IPS-18c (cell line): Measurements from ENCODE around the gene SH3GL2.

Experiments
- H3K4me3 ChIP-seq: 2 replicates; pipeline ENCODE4 v1.7.0; 2013; ENCODE audit warnings: low read depth, mild to moderate bottlenecking, low read length, moderate library complexity; ENCODE audit not compliant: insufficient read depth
- H3K9me3 ChIP-seq: one replicate; pipeline ENCODE4 v1.6.1; 2013; ENCODE audit warnings: mild to moderate bottlenecking, low read length, moderate library complexity; ENCODE audit not compliant: control insufficient read depth, insufficient read depth

The SH3GL2 gene

GRCh38 chr9:17597977-17598376 is 19.1 kb downstream of the SH3GL2 start:
- Histone ChIP-seq H3K9me3 (no peaks in the 10 kb centered on the region), H3K4me3 (no peak overlapping the region)

GRCh38 chr9:17600962-17601593 is 22.2 kb downstream of the SH3GL2 start:
- no peak overlapping the region for H3K4me3 ChIP-seq
- H3K9me3 ChIP-seq = no peaks in the 10 kb centered on the region

GRCh38 chr9:17604556-17604955 is 25.7 kb downstream of the SH3GL2 start:
- Histone ChIP-seq H3K4me3 (no peak overlapping the region), H3K9me3 (no peaks in the 10 kb centered on the region)

- Histone ChIP-seq H3K9me3 (no peaks in the 10 kb centered on the region), H3K4me3 (no peak overlapping the region)
Measured at GRCh38 chr9:17609312-17610005, 30.6 kb downstream of the SH3GL2 start.

GRCh38 chr9:17611342-17611741 is 32.5 kb downstream of the SH3GL2 start:
- Histone ChIP-seq H3K4me3 (no peak overlapping the region), H3K9me3 (no peaks in the 10 kb centered on the region)

- Histone ChIP-seq H3K4me3 (no peak overlapping the region), H3K9me3 (no peaks in the 10 kb centered on the region)
Measured at GRCh38 chr9:17611917-17612316, 33.1 kb downstream of the SH3GL2 start.

- Histone ChIP-seq H3K4me3 (no peak overlapping the region), H3K9me3 (no peaks in the 10 kb centered on the region)
Measured at GRCh38 chr9:17613758-17614157, 34.9 kb downstream of the SH3GL2 start.

- no peaks in the 10 kb centered on the region for H3K9me3 ChIP-seq
- no peak overlapping the region for H3K4me3 ChIP-seq
Measured at GRCh38 chr9:17614250-17614649, 35.4 kb downstream of the SH3GL2 start.

- Histone ChIP-seq H3K4me3 (no peak overlapping the region), H3K9me3 (no peaks in the 10 kb centered on the region)
Measured at GRCh38 chr9:17614903-17615302, 36.0 kb downstream of the SH3GL2 start.

GRCh38 chr9:17622141-17622540 is 43.3 kb downstream of the SH3GL2 start:
- no peaks in the 10 kb centered on the region for H3K9me3 ChIP-seq
- H3K4me3 ChIP-seq = no peak overlapping the region

- Histone ChIP-seq H3K9me3 (no peaks in the 10 kb centered on the region), H3K4me3 (no peak overlapping the region)
Measured at GRCh38 chr9:17622749-17623148, 43.9 kb downstream of the SH3GL2 start.

GRCh38 chr9:17623965-17624364 is 45.1 kb downstream of the SH3GL2 start:
- Histone ChIP-seq H3K9me3 (no peaks in the 10 kb centered on the region), H3K4me3 (no peak overlapping the region)

- no peaks in the 10 kb centered on the region for H3K9me3 ChIP-seq
- H3K4me3 ChIP-seq = no peak overlapping the region
Measured at GRCh38 chr9:17624571-17624970, 45.7 kb downstream of the SH3GL2 start.

GRCh38 chr9:17625644-17626388 is 47.0 kb downstream of the SH3GL2 start:
- Histone ChIP-seq H3K9me3 (no peaks in the 10 kb centered on the region), H3K4me3 (no peak overlapping the region)

- Histone ChIP-seq H3K9me3 (no peaks in the 10 kb centered on the region), H3K4me3 (no peak overlapping the region)
Measured at GRCh38 chr9:17627641-17628040, 48.8 kb downstream of the SH3GL2 start.

GRCh38 chr9:17628624-17629023 is 49.8 kb downstream of the SH3GL2 start:
- Histone ChIP-seq H3K4me3 (no peak overlapping the region), H3K9me3 (no peaks in the 10 kb centered on the region)

GRCh38 chr9:17630531-17630949 is 51.7 kb downstream of the SH3GL2 start:
- Histone ChIP-seq H3K4me3 (no peak overlapping the region), H3K9me3 (no peaks in the 10 kb centered on the region)

GRCh38 chr9:17631396-17631795 is 52.5 kb downstream of the SH3GL2 start:
- H3K4me3 ChIP-seq = no peak overlapping the region

More at GRCh38 chr9:17631396-17631795, 52.5 kb downstream of the SH3GL2 start:
- H3K9me3 ChIP-seq = no peaks in the 10 kb centered on the region
